Measurements from ENCODE around the gene FRMD3.

FRMD3 gene

GRCh38 chr9:83239747-83240146, 298.5 kb downstream of the FRMD3 start:
- Histone ChIP-seq H3K4me3 (ENCODE audit: low read depth, low read length) (no peak overlapping the region), H3K9me3 (no peaks in the 10 kb centered on the region), H3K27me3 (no peaks in the 10 kb centered on the region), H3K4me1 (peaks cover 15% of the 10 kb centered on the region), H3K36me3 (peaks cover 13% of the 10 kb centered on the region)
- DNase-seq = no peak
- no peak for TF ChIP-seq CTCF (IDR thresholded peaks at IDR 0.05; ENCODE audit: low read depth, low read length)

GRCh38 chr9:83238871-83239640, 299.1 kb downstream of the FRMD3 start:
- TF ChIP-seq CTCF (IDR thresholded peaks at IDR 0.05; ENCODE audit: low read depth, low read length) = no peak
- peaks cover 13% of the 10 kb centered on the region for H3K36me3 ChIP-seq
- no peaks in the 10 kb centered on the region for H3K9me3 ChIP-seq
- no peaks in the 10 kb centered on the region for H3K27me3 ChIP-seq
- H3K4me1 ChIP-seq = peaks cover 21% of the 10 kb centered on the region
- H3K4me3 ChIP-seq (ENCODE audit: low read depth, low read length) = no peak overlapping the region
- DNase-seq = peak; percentile 46

GRCh38 chr9:83236029-83236696, 302.0 kb downstream of the FRMD3 start:
- Histone ChIP-seq H3K4me1 (peaks cover 26% of the 10 kb centered on the region), H3K36me3 (no peaks in the 10 kb centered on the region), H3K4me3 (ENCODE audit: low read depth, low read length) (no peak overlapping the region), H3K27me3 (no peaks in the 10 kb centered on the region), H3K9me3 (no peaks in the 10 kb centered on the region)
- no peak for TF ChIP-seq CTCF (IDR thresholded peaks at IDR 0.05; ENCODE audit: low read depth, low read length)
- no peak for DNase-seq

GRCh38 chr9:83235526-83235925, 302.7 kb downstream of the FRMD3 start:
- H3K4me3 ChIP-seq (ENCODE audit: low read depth, low read length) = no peak overlapping the region

GRCh38 chr9:83234541-83234940, 303.7 kb downstream of the FRMD3 start:
- Histone ChIP-seq H3K4me1 (peaks cover 23% of the 10 kb centered on the region), H3K36me3 (no peaks in the 10 kb centered on the region), H3K4me3 (ENCODE audit: low read depth, low read length) (no peak overlapping the region), H3K27me3 (no peaks in the 10 kb centered on the region), H3K9me3 (no peaks in the 10 kb centered on the region)
- TF ChIP-seq CTCF (IDR thresholded peaks at IDR 0.05; ENCODE audit: low read depth, low read length) = no peak
- no peak for DNase-seq

More at GRCh38 chr9:83235526-83235925, 302.7 kb downstream of the FRMD3 start:
- no peak for DNase-seq
- no peak for TF ChIP-seq CTCF (IDR thresholded peaks at IDR 0.05; ENCODE audit: low read depth, low read length)
- no peaks in the 10 kb centered on the region for H3K9me3 ChIP-seq
- peaks cover 26% of the 10 kb centered on the region for H3K4me1 ChIP-seq
- H3K36me3 ChIP-seq = no peaks in the 10 kb centered on the region
- no peaks in the 10 kb centered on the region for H3K27me3 ChIP-seq

- DNase-seq = no peak
- Histone ChIP-seq H3K4me3 (ENCODE audit: low read depth, low read length) (no peak overlapping the region), H3K9me3 (no peaks in the 10 kb centered on the region), H3K4me1 (peaks cover 14% of the 10 kb centered on the region), H3K27me3 (no peaks in the 10 kb centered on the region), H3K36me3 (no peaks in the 10 kb centered on the region)
- no peak for TF ChIP-seq CTCF (IDR thresholded peaks at IDR 0.05; ENCODE audit: low read depth, low read length)
Observed at GRCh38 chr9:83233647-83234046, 304.6 kb downstream of the FRMD3 start.

Measured in BE2C (cell line).